Neural cell (in vitro differentiated cells): ENCODE data around the gene HNF1B. TPM values are rescaled to one million over a fixed set of nuclear protein-coding genes. Genes with fewer than 3 reads are reported as not detected.

ENCODE experiments used
- H2AFZ ChIP-seq: fragments of 200-600, 300-800 bp; sonication (generic), shearing (Covaris generic); 2 replicates; pipeline ENCODE4 v1.6.0; 2014; ENCODE audit warnings: low read depth, mild to moderate bottlenecking, antibody characterized with exemption, low read length, moderate library complexity
- H3F3A ChIP-seq: fragments of 200-600 bp; shearing (Covaris generic); 2 replicates; pipeline ENCODE4 v1.6.1; 2016; ENCODE audit warnings: mild to moderate bottlenecking, moderate library complexity, mixed read lengths, antibody characterized with exemption, low read length; ENCODE audit not compliant: insufficient read depth, poor library complexity, severe bottlenecking
- H3K27ac ChIP-seq: fragments of 200-600, 300-800 bp; sonication (generic), shearing (Covaris generic); 2 replicates; pipeline ENCODE4 v1.5.1; 2014; ENCODE audit warnings: mild to moderate bottlenecking, low read length, moderate library complexity
- H3K27me3 ChIP-seq: fragments of 300-800, 200-600 bp; sonication (generic), shearing (Covaris generic); 2 replicates; pipeline ENCODE4 v1.6.0; 2014; ENCODE audit warnings: mild to moderate bottlenecking, low read depth, low read length, moderate library complexity; ENCODE audit not compliant: insufficient read depth
- H3K36me3 ChIP-seq: fragments of 300-800, 200-600 bp; sonication (generic), shearing (Covaris generic); 2 replicates; pipeline ENCODE4 v1.5.1; 2014; ENCODE audit warnings: mild to moderate bottlenecking, antibody characterized with exemption, low read length, moderate library complexity; ENCODE audit not compliant: insufficient read depth
- H3K4me2 ChIP-seq: fragments of 300-800, 200-600 bp; sonication (generic), shearing (Covaris generic); 2 replicates; pipeline ENCODE4 v1.6.0; 2014; ENCODE audit warnings: mild to moderate bottlenecking, low read length
- H3K4me3 ChIP-seq: fragments of 300-800, 200-600 bp; sonication (generic), shearing (Covaris generic); 2 replicates; pipeline ENCODE4 v1.5.1; 2014; ENCODE audit warnings: mild to moderate bottlenecking, low read length, moderate library complexity
- H3K79me2 ChIP-seq: fragments of 200-600 bp; shearing (Covaris generic); replicated peaks from 2 replicates; pipeline ENCODE4 v1.6.0; 2014; ENCODE audit warnings: mild to moderate bottlenecking, low read length, moderate library complexity; ENCODE audit not compliant: insufficient read depth
- H3K9ac ChIP-seq: fragments of 300-800, 200-600 bp; sonication (generic), shearing (Covaris generic); 2 replicates; pipeline ENCODE4 v1.6.1; 2016; ENCODE audit warnings: mild to moderate bottlenecking, low read length, mixed read lengths
- H3K9me2 ChIP-seq: fragments of 200-600 bp; shearing (Covaris generic); 2 replicates; pipeline ENCODE4 v1.6.1; 2016; ENCODE audit warnings: mild to moderate bottlenecking, low read length, mixed read lengths; ENCODE audit not compliant: insufficient read depth
- H3K9me3 ChIP-seq: fragments of 200-600, 300-800 bp; sonication (generic), shearing (Covaris generic); 2 replicates; pipeline ENCODE4 v1.6.1; 2016; ENCODE audit warnings: mild to moderate bottlenecking, mixed run types, low read length, moderate library complexity, mixed read lengths
- H4K20me1 ChIP-seq: fragments of 200-600 bp; shearing (Covaris generic); 2 replicates; pipeline ENCODE4 v1.6.1; 2016; ENCODE audit warnings: mild to moderate bottlenecking, mixed run types; ENCODE audit not compliant: insufficient read depth
- EP300 ChIP-seq: fragments of 450-650 bp; conservative IDR thresholded peaks from 2 replicates; pipeline ENCODE4 v1.6.1; 2014; ENCODE audit warnings: antibody characterized with exemption, mild to moderate bottlenecking, moderate library complexity; ENCODE audit not compliant: poor library complexity, severe bottlenecking
- EZH2 ChIP-seq: fragments of 200-600, 300-800 bp; shearing (Covaris generic), sonication (generic); IDR thresholded peaks from 2 replicates; pipeline ENCODE4 v1.6.1; 2014; ENCODE audit warnings: antibody characterized with exemption, low read length, borderline replicate concordance, mild to moderate bottlenecking; ENCODE audit not compliant: insufficient read depth, poor library complexity, severe bottlenecking
- MXI1 ChIP-seq: fragments of 450-650 bp; conservative IDR thresholded peaks from 2 replicates; pipeline ENCODE4 v1.6.1; 2014; ENCODE audit warnings: antibody characterized with exemption, mild to moderate bottlenecking; ENCODE audit not compliant: poor library complexity, severe bottlenecking
- POLR2AphosphoS5 ChIP-seq: IDR thresholded peaks from 2 replicates; pipeline ENCODE4 v1.6.1; 2012
- RAD21 ChIP-seq: fragments of 450-650 bp; conservative IDR thresholded peaks from 2 replicates; pipeline ENCODE4 v1.6.1; 2014; ENCODE audit warnings: antibody characterized with exemption, mild to moderate bottlenecking, moderate library complexity
- SMC3 ChIP-seq: fragments of 450-650 bp; conservative IDR thresholded peaks from 2 replicates; pipeline ENCODE4 v1.6.1; 2014; ENCODE audit warnings: antibody characterized with exemption, mild to moderate bottlenecking, moderate library complexity; ENCODE audit not compliant: poor library complexity
- TAF1 ChIP-seq: IDR thresholded peaks from 2 replicates; pipeline ENCODE4 v1.6.1; 2012; ENCODE audit warnings: low read depth
- polyA plus RNA-seq: library from polyadenylated mRNA; depleted of rRNA; stranded (reverse); fragments of >200 nt; gene quantifications from 2 replicates; pipeline ENCODE4 v1.2.3, GENCODE V29; 2014
- TF ChIP-seq, protein P1 (sequence below): IDR thresholded peaks from 2 replicates; pipeline ENCODE4 v1.6.1; 2012; ENCODE audit warnings: borderline replicate concordance
- TF ChIP-seq, protein P2 (sequence below): fragments of 450-650 bp; IDR thresholded peaks from 2 replicates; pipeline ENCODE4 v1.5.1; 2014; ENCODE audit warnings: antibody characterized with exemption, mild to moderate bottlenecking, moderate library complexity; ENCODE audit not compliant: poor library complexity, severe bottlenecking

HNF1B gene
- polyA plus RNA-seq, 1 donor from 2014 or later: not detected

DNA sequence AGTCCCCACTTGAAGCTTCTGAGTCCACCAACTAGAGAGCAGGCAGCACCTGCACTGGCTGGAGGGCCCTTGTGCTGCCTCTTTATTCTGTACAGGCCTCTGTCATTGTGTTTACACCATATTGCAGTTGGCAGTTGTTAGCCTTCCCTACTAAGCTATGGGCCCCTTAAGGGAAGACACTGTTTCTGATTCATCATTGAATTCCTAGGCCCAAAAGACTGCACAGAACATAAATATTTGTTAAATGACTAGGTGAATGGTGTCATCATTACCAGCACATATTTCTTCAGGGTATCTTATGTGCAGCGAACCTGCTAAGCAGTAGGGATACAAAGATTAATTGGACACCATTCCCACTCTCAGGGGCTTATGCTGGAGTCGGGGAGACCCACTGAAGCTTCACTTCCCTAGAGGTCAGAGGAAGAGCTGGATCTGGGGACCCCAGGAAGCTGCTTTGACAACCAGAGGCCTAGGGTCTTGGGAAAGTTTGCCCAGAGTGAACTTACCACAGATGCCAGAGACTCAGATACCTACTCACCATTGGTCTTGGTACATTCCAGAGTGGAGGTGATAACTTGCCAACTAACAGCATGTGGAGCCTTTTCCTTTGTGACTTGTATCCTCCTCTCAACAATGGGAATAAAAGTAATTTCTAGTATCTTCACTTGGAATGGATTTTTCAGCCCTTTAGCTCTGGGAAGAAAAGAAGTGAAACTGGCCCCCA, 72.9 kb downstream of the HNF1B start:
- Histone ChIP-seq H3K27me3 (no peaks in the 10 kb centered on the region), H3K9me3 (no peaks in the 10 kb centered on the region), H3K4me3 (no peak overlapping the region), H3F3A (no peaks in the 10 kb centered on the region), H3K9me2 (no peaks in the 10 kb centered on the region), H3K79me2 (no peaks in the 10 kb centered on the region), H3K4me2 (no peak overlapping the region), H2AFZ (no peak overlapping the region), H4K20me1 (no peaks in the 10 kb centered on the region), H3K9ac (no peak overlapping the region), H3K27ac (no peak overlapping the region), H3K36me3 (no peaks in the 10 kb centered on the region)
- no peak for TF ChIP-seq POLR2AphosphoS5
- no peak for TF ChIP-seq EZH2
- no peak for TF ChIP-seq SMC3
- TF ChIP-seq EP300: no peak
- no peak for TF ChIP-seq TAF1
- TF ChIP-seq RAD21: no peak
- TF ChIP-seq, protein P1, sequence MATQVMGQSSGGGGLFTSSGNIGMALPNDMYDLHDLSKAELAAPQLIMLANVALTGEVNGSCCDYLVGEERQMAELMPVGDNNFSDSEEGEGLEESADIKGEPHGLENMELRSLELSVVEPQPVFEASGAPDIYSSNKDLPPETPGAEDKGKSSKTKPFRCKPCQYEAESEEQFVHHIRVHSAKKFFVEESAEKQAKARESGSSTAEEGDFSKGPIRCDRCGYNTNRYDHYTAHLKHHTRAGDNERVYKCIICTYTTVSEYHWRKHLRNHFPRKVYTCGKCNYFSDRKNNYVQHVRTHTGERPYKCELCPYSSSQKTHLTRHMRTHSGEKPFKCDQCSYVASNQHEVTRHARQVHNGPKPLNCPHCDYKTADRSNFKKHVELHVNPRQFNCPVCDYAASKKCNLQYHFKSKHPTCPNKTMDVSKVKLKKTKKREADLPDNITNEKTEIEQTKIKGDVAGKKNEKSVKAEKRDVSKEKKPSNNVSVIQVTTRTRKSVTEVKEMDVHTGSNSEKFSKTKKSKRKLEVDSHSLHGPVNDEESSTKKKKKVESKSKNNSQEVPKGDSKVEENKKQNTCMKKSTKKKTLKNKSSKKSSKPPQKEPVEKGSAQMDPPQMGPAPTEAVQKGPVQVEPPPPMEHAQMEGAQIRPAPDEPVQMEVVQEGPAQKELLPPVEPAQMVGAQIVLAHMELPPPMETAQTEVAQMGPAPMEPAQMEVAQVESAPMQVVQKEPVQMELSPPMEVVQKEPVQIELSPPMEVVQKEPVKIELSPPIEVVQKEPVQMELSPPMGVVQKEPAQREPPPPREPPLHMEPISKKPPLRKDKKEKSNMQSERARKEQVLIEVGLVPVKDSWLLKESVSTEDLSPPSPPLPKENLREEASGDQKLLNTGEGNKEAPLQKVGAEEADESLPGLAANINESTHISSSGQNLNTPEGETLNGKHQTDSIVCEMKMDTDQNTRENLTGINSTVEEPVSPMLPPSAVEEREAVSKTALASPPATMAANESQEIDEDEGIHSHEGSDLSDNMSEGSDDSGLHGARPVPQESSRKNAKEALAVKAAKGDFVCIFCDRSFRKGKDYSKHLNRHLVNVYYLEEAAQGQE: no peak
- TF ChIP-seq, protein P2, sequence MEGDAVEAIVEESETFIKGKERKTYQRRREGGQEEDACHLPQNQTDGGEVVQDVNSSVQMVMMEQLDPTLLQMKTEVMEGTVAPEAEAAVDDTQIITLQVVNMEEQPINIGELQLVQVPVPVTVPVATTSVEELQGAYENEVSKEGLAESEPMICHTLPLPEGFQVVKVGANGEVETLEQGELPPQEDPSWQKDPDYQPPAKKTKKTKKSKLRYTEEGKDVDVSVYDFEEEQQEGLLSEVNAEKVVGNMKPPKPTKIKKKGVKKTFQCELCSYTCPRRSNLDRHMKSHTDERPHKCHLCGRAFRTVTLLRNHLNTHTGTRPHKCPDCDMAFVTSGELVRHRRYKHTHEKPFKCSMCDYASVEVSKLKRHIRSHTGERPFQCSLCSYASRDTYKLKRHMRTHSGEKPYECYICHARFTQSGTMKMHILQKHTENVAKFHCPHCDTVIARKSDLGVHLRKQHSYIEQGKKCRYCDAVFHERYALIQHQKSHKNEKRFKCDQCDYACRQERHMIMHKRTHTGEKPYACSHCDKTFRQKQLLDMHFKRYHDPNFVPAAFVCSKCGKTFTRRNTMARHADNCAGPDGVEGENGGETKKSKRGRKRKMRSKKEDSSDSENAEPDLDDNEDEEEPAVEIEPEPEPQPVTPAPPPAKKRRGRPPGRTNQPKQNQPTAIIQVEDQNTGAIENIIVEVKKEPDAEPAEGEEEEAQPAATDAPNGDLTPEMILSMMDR: no peak
- no peak for TF ChIP-seq MXI1

- Histone ChIP-seq H3K4me3 (no peak overlapping the region), H4K20me1 (no peaks in the 10 kb centered on the region), H3K27ac (no peak overlapping the region), H3K79me2 (no peaks in the 10 kb centered on the region), H3K9me2 (no peaks in the 10 kb centered on the region), H3K9ac (no peak overlapping the region), H2AFZ (no peak overlapping the region), H3K27me3 (no peaks in the 10 kb centered on the region), H3K9me3 (no peaks in the 10 kb centered on the region), H3K4me2 (no peak overlapping the region), H3F3A (no peaks in the 10 kb centered on the region), H3K36me3 (no peaks in the 10 kb centered on the region)
- TF ChIP-seq MXI1: no peak
- TF ChIP-seq, protein P2: no peak
- no peak for TF ChIP-seq POLR2AphosphoS5
- no peak for TF ChIP-seq EP300
- TF ChIP-seq, protein P1: no peak
- TF ChIP-seq RAD21: no peak
- TF ChIP-seq SMC3: no peak
- no peak for TF ChIP-seq EZH2
- TF ChIP-seq TAF1: no peak
These were observed 73.6 kb downstream of the HNF1B start for GRCh38 chr17:37671028-37671823.
